ENCODE data around the gene DRGX.

DRGX gene

GRCh38 chr10:49407552-49408137 is 11.8 kb upstream of the DRGX start:
- peak; percentile 79 to 90 (median 88) for DNase-seq

- no peak for DNase-seq
These were observed 11.3 kb upstream of the DRGX start for GRCh38 chr10:49407151-49407550.

GRCh38 chr10:49404321-49404878 is 8.5 kb upstream of the DRGX start:
- DNase-seq: no peak

GRCh38 chr10:49403363-49403762 is 7.5 kb upstream of the DRGX start:
- no peak for DNase-seq

- no peak for DNase-seq
These were observed 4.5 kb upstream of the DRGX start for GRCh38 chr10:49400365-49400764.

GRCh38 chr10:49398986-49399385 is 3.1 kb upstream of the DRGX start:
- DNase-seq: no peak

GRCh38 chr10:49398000-49398861 is 2.3 kb upstream of the DRGX start:
- peak; percentile 63 to 86 (median 78) for DNase-seq

- DNase-seq: no peak
These were observed 1.4 kb upstream of the DRGX start for GRCh38 chr10:49397036-49397999.

GRCh38 chr10:49396666-49396999 is 744 bp upstream of the DRGX start:
- no peak for DNase-seq

GRCh38 chr10:49394933-49395740 is 752 bp downstream of the DRGX start:
- peak in 2 of 4 experiments; percentile 15 to 28 for DNase-seq

GRCh38 chr10:49393757-49394156 is 2.1 kb downstream of the DRGX start:
- no peak for DNase-seq

GRCh38 chr10:49393301-49393700 is 2.6 kb downstream of the DRGX start:
- DNase-seq: no peak

GRCh38 chr10:49389361-49389933 is 6.4 kb downstream of the DRGX start:
- DNase-seq: no peak

GRCh38 chr10:49388161-49388560 is 7.7 kb downstream of the DRGX start:
- no peak for DNase-seq

- DNase-seq: peak; percentile 26 to 67 (median 60)
These were observed 8.8 kb downstream of the DRGX start for GRCh38 chr10:49387071-49387470.

GRCh38 chr10:49385939-49386922 is 9.7 kb downstream of the DRGX start:
- no peak for DNase-seq

- no peak for DNase-seq
These were observed 11.5 kb downstream of the DRGX start for GRCh38 chr10:49384268-49384953.

GRCh38 chr10:49383853-49384252 is 12.0 kb downstream of the DRGX start:
- no peak for DNase-seq

- DNase-seq: no peak
These were observed 13.1 kb downstream of the DRGX start for GRCh38 chr10:49382826-49383225.

GRCh38 chr10:49382226-49382625 is 13.7 kb downstream of the DRGX start:
- no peak for DNase-seq

All from suppressor macrophage (primary cell).